CD4-positive, alpha-beta T cell (primary cell): ENCODE data around the gene NOVA1. TPM values are rescaled to one million over a fixed set of nuclear protein-coding genes. Genes with fewer than 3 reads are reported as not detected.

Experiments
- ATAC-seq: fragments of 200-7000 bp; cut with Tn5 transposase; one replicate; pipeline ENCODE4 v1.10.0; 2022; ENCODE audit warnings: mild to moderate bottlenecking; ENCODE audit not compliant: poor library complexity
- CTCF ChIA-PET: fragments of 350-600 bp; sonication (Branson Sonifier 250); formaldehyde crosslinking; loops from one replicate; lab custom pipeline; 2021; ENCODE audit warnings: antibody characterized with exemption, inconsistent platforms; lab: Charles Lee
- POLR2A ChIA-PET: fragments of 350-600 bp; sonication (Branson Sonifier 250); formaldehyde crosslinking; loops from one replicate; lab custom pipeline; 2021; ENCODE audit warnings: antibody characterized with exemption, inconsistent platforms; lab: Charles Lee
- DNase-seq, 14 experiments: peaks; one replicate each; pipeline ENCODE4 v3.0.0-alpha.2; 2013 to 2020; ENCODE audit warnings: mixed read lengths in 2 of 14
- H3K27ac ChIP-seq, 2 donors: one replicate each; pipeline versions ENCODE4 v1.5.1 to v1.7.0; 2013; ENCODE audit warnings: low read length in 2 of 2, low read depth in 1 of 2, mild to moderate bottlenecking in 1 of 2
- H3K27me3 ChIP-seq, 2 experiments: 1 replicate in 1 of 2; 2 replicates in 1 of 2; pipeline versions ENCODE4 v1.6.1 to v1.7.0; 2013; ENCODE audit warnings: low read length in 2 of 2, control low read depth in 1 of 2, mild to moderate bottlenecking in 1 of 2, moderate library complexity in 1 of 2; ENCODE audit not compliant: insufficient read depth in 2 of 2, control insufficient read depth in 1 of 2
- H3K36me3 ChIP-seq: one replicate; pipeline ENCODE4 v1.6.1; 2013; ENCODE audit warnings: low read length, control low read depth; ENCODE audit not compliant: insufficient read depth
- H3K4me1 ChIP-seq: one replicate; pipeline ENCODE4 v1.6.1; 2013; ENCODE audit warnings: low read length, control low read depth; ENCODE audit not compliant: insufficient read depth
- H3K4me3 ChIP-seq: one replicate; pipeline ENCODE4 v1.5.1; 2013; ENCODE audit warnings: mild to moderate bottlenecking, low read length, moderate library complexity
- H3K9me3 ChIP-seq, 2 experiments: 1 replicate in 1 of 2; 2 replicates in 1 of 2; pipeline versions ENCODE4 v1.6.1 to v1.7.0; 2013; ENCODE audit warnings: low read length in 2 of 2, mild to moderate bottlenecking in 2 of 2, control low read depth in 1 of 2, moderate library complexity in 1 of 2; ENCODE audit not compliant: control insufficient read depth in 1 of 2, insufficient read depth in 1 of 2
- H3K27ac Mint-ChIP-seq: one replicate; pipeline ENCODE4 v1.8.0; 2020; ENCODE audit warnings: mixed read lengths
- H3K27me3 Mint-ChIP-seq: one replicate; pipeline ENCODE4 v1.8.0; 2021; ENCODE audit warnings: mixed read lengths
- H3K36me3 Mint-ChIP-seq: one replicate; pipeline ENCODE4 v1.8.0; 2021; ENCODE audit warnings: low read depth, mixed read lengths
- H3K4me1 Mint-ChIP-seq: one replicate; pipeline ENCODE4 v1.8.0; 2021; ENCODE audit warnings: low read depth, mixed read lengths
- H3K4me3 Mint-ChIP-seq: one replicate; pipeline ENCODE4 v1.8.0; 2020; ENCODE audit warnings: mild to moderate bottlenecking, mixed read lengths
- H3K9me3 Mint-ChIP-seq: one replicate; pipeline ENCODE4 v1.8.0; 2020; ENCODE audit warnings: mixed read lengths
- CTCF ChIP-seq: fragments of 200-600 bp; IDR thresholded peaks from one replicate; pipeline ENCODE4 v1.8.0; 2022; ENCODE audit warnings: antibody characterized with exemption, mild to moderate bottlenecking
- intact Hi-C, 2 experiments: fragments of 100-400 bp; cut with DNase I in 1 of 2; cut with micrococcal nuclease in 1 of 2; formaldehyde crosslinking; loops; one replicate each; pipeline versions ENCODE4 v1.15.1 to v1.9.0; 2023 to 2025; cut with DNase I, micrococcal nuclease
- total RNA-seq, 174 experiments: library from RNA in 2 of 174; stranded (reverse) in 2 of 174; gene quantifications; one replicate each; pipeline ENCODE4 v1.2.3 and lab custom pipeline; 2021 to 2026

The NOVA1 gene
- total RNA-seq, 2 experiments from 2014 or later, result 0.14 TPM; not detected in 1

- Mint-ChIP-seq H3K27ac (no peak overlapping the region), H3K4me3 (no peak overlapping the region), H3K27me3 (peaks cover 8% of the 10 kb centered on the region), H3K36me3 (no peaks in the 10 kb centered on the region), H3K9me3 (no peaks in the 10 kb centered on the region), H3K4me1 (no peaks in the 10 kb centered on the region)
- no peak for DNase-seq
- H3K4me3 ChIP-seq, result no peak overlapping the region
- no peak for TF ChIP-seq CTCF
- H3K9me3 ChIP-seq, result no peaks in the 10 kb centered on the region
- no peak for ATAC-seq
- intact Hi-C loops, result no loop called here
- POLR2A ChIA-PET, result no interaction called here
- no peaks in the 10 kb centered on the region for H3K27me3 ChIP-seq
- H3K4me1 ChIP-seq, result no peaks in the 10 kb centered on the region
- no peak overlapping the region for H3K27ac ChIP-seq
- CTCF ChIA-PET, result no interaction called here
- H3K36me3 ChIP-seq, result no peaks in the 10 kb centered on the region
Measured at GRCh38 chr14:26605602-26606001, 7.8 kb upstream of the NOVA1 start.

DNA sequence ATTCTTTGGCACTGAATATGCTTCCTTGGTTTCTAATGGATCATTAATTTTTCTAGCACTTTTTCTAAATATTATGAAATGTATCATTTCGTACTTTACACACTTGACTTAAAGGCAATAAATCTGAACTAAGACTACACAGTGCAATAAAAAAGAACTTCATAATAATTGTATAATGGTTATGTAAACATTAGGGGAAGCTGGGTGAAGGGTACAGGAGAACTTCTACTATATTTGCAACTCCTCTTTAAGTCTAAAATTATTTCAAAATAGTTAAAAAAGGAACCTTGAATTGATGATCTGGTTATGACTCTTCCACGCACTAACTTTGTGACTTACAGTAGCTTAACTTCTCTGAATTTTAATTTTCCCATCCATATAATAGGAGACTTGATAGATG lies 5.1 kb upstream of the NOVA1 start:
- no peak overlapping the region for H3K27ac ChIP-seq
- intact Hi-C loops, result no loop called here

GRCh38 chr14:26601856-26602255 lies 4.0 kb upstream of the NOVA1 start:
- Histone ChIP-seq H3K4me3 (no peak overlapping the region), H3K9me3 (peaks cover 0 to 13% of the 10 kb centered on the region in 2 experiments), H3K27me3 (peaks cover 16 to 22% of the 10 kb centered on the region in 2 experiments), H3K27ac (no peak overlapping the region), H3K4me1 (no peaks in the 10 kb centered on the region), H3K36me3 (no peaks in the 10 kb centered on the region)
- H3K27ac Mint-ChIP-seq, result no peak overlapping the region
- CTCF ChIA-PET, result no interaction called here
- no peaks in the 10 kb centered on the region for H3K9me3 Mint-ChIP-seq
- ATAC-seq, result no peak
- no peak for TF ChIP-seq CTCF
- no peak overlapping the region for H3K4me3 Mint-ChIP-seq
- no peaks in the 10 kb centered on the region for H3K36me3 Mint-ChIP-seq
- POLR2A ChIA-PET, result no interaction called here
- no peaks in the 10 kb centered on the region for H3K4me1 Mint-ChIP-seq
- intact Hi-C loops, result no loop called here
- no peak for DNase-seq
- peaks cover 28% of the 10 kb centered on the region for H3K27me3 Mint-ChIP-seq

More for the DNA sequence above, 5.1 kb upstream of the NOVA1 start:
- POLR2A ChIA-PET, result no interaction called here
- Histone ChIP-seq H3K27me3 (peaks cover 10 to 16% of the 10 kb centered on the region in 2 experiments), H3K4me1 (no peaks in the 10 kb centered on the region), H3K9me3 (peaks cover 0 to 4% of the 10 kb centered on the region in 2 experiments), H3K4me3 (no peak overlapping the region), H3K36me3 (no peaks in the 10 kb centered on the region)
- no peak overlapping the region for H3K4me3 Mint-ChIP-seq
- DNase-seq (no peak), ATAC-seq (no peak)
- no peaks in the 10 kb centered on the region for H3K36me3 Mint-ChIP-seq
- no peak for TF ChIP-seq CTCF
- H3K27me3 Mint-ChIP-seq, result peaks cover 27% of the 10 kb centered on the region
- no peak overlapping the region for H3K27ac Mint-ChIP-seq
- H3K4me1 Mint-ChIP-seq, result no peaks in the 10 kb centered on the region
- CTCF ChIA-PET, result no interaction called here
- H3K9me3 Mint-ChIP-seq, result no peaks in the 10 kb centered on the region
